Vagina (tissue), 2 donors: ENCODE measurements around the gene RPL13A.

Source experiments
- POLR2AphosphoS5 ChIP-seq, 2 donors: sonication (generic); formaldehyde crosslinking; IDR thresholded peaks; one replicate each; pipeline ENCODE4 v1.9.0; 2017; ENCODE audit warnings: antibody characterized with exemption in 2 of 2, mild to moderate bottlenecking in 2 of 2, low read depth in 1 of 2; ENCODE audit not compliant: insufficient read depth in 1 of 2
- TF ChIP-seq, protein P1 (sequence below), 3 experiments: fragments of 450-650 bp in 2 of 3; fragments of 200-600 bp in 1 of 3; sonication (generic) in 1 of 3; IDR thresholded peaks; one replicate each; pipeline ENCODE4 v1.5.1; 2017 to 2019; ENCODE audit warnings: antibody characterized with exemption in 3 of 3, mild to moderate bottlenecking in 2 of 3, moderate library complexity in 2 of 3

DNA sequence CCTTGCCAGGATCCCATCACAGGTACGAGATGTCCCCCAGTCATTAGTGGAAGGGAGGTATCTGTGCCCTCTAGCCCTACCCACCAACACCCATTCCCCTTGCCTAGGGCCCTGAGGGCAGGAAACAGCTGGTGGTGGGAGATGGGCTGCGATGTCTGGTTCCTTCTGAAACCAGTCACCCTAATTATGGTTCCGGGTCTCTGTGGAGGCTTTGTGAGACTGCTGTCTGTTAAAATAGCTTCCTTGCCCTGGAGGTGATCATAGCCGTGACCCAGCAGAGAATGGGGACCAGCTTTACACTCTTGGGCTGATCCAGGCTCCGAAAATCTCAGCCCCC, 28.9 kb upstream of the RPL13A start:
- TF ChIP-seq, protein P1, sequence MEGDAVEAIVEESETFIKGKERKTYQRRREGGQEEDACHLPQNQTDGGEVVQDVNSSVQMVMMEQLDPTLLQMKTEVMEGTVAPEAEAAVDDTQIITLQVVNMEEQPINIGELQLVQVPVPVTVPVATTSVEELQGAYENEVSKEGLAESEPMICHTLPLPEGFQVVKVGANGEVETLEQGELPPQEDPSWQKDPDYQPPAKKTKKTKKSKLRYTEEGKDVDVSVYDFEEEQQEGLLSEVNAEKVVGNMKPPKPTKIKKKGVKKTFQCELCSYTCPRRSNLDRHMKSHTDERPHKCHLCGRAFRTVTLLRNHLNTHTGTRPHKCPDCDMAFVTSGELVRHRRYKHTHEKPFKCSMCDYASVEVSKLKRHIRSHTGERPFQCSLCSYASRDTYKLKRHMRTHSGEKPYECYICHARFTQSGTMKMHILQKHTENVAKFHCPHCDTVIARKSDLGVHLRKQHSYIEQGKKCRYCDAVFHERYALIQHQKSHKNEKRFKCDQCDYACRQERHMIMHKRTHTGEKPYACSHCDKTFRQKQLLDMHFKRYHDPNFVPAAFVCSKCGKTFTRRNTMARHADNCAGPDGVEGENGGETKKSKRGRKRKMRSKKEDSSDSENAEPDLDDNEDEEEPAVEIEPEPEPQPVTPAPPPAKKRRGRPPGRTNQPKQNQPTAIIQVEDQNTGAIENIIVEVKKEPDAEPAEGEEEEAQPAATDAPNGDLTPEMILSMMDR (IDR thresholded peaks at IDR 0.05), result no peak
- TF ChIP-seq POLR2AphosphoS5 (IDR thresholded peaks at IDR 0.05; ENCODE audit: insufficient read depth in 1 of 2, low read depth in 1 of 2), result no peak
